ENCODE measurements around the gene SKI.

DNA sequence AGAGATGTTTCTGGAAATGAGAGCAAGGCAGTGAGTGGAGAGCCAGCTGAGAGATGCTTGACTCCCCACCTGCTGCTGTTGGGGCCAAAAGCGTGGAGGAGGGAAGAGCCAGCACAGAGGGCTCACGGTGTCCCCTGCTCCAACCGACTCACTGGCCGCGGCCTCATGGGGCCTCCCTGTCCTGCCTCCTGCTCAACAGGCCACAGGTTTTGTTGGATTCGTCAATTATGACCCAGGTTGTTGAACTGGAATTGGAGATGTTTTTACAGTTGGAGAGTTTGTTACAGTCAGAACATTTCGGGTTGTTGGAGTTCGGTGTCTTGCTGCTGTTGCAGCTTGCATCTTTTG, 21.4 kb downstream of the SKI start:
- TF ChIP-seq CTCF (IDR thresholded peaks at IDR 0.05; ENCODE audit: low read depth, low read length): no peak
- TF ChIP-seq EZH2phosphoT487 (IDR thresholded peaks at IDR 0.05; ENCODE audit: low read depth): no peak

Measured in OCI-LY3 (cell line).